Lung (tissue), 12 donors: Measurements from ENCODE around the gene RAI1. TPM values are rescaled to one million over a fixed set of nuclear protein-coding genes. Genes with fewer than 3 reads are reported as not detected.

Experiments
- ATAC-seq: fragments of 200-7000 bp; cut with Tn5 transposase; one replicate; pipeline ENCODE4 v1.9.1; 2020; ENCODE audit warnings: moderate number of reproducible peaks; ENCODE audit not compliant: insufficient read depth, low FRiP score
- DNase-seq, 3 donors: peaks; one replicate each; pipeline ENCODE4 v3.0.0-alpha.2; 2013 to 2017
- H3K27ac ChIP-seq, 2 donors: one replicate each; pipeline ENCODE4 v1.5.1; 2013; ENCODE audit warnings: mild to moderate bottlenecking in 2 of 2, moderate library complexity in 2 of 2, control low read depth in 1 of 2, inconsistent platforms in 1 of 2, low read depth in 1 of 2, low read length in 1 of 2
- H3K27me3 ChIP-seq, 3 donors: one replicate each; pipeline ENCODE4 v1.5.1; 2013; ENCODE audit warnings: low read length in 2 of 3; ENCODE audit not compliant: control insufficient read depth in 3 of 3, insufficient read depth in 3 of 3
- H3K36me3 ChIP-seq, 4 donors: one replicate each; pipeline ENCODE4 v1.5.1; 2013; ENCODE audit warnings: low read length in 4 of 4, mild to moderate bottlenecking in 1 of 4, moderate library complexity in 1 of 4; ENCODE audit not compliant: control insufficient read depth in 4 of 4, insufficient read depth in 4 of 4
- H3K4me1 ChIP-seq, 5 donors: one replicate each; pipeline ENCODE4 v1.5.1; 2013; ENCODE audit warnings: low read length in 5 of 5, mild to moderate bottlenecking in 2 of 5, moderate library complexity in 1 of 5; ENCODE audit not compliant: control insufficient read depth in 5 of 5, insufficient read depth in 5 of 5
- H3K4me3 ChIP-seq: one replicate; pipeline ENCODE4 v1.5.1; 2013; ENCODE audit warnings: mild to moderate bottlenecking, control low read depth, moderate library complexity
- H3K9ac ChIP-seq, 2 donors: one replicate each; pipeline ENCODE4 v1.5.1; 2013; ENCODE audit warnings: low read length in 2 of 2, control low read depth in 1 of 2; ENCODE audit not compliant: insufficient read depth in 1 of 2
- H3K9me3 ChIP-seq, 4 donors: one replicate each; pipeline ENCODE4 v1.5.1; 2013; ENCODE audit warnings: low read length in 3 of 4, mild to moderate bottlenecking in 1 of 4, moderate library complexity in 1 of 4; ENCODE audit not compliant: control insufficient read depth in 4 of 4, insufficient read depth in 3 of 4
- CTCF ChIP-seq: IDR thresholded peaks from 2 replicates; pipeline ENCODE4 v1.5.1; 2012; ENCODE audit warnings: mild to moderate bottlenecking; ENCODE audit errors: control extremely low read depth, extremely low read depth
- WGBS, 2 donors: extraction: QIAGEN DNeasy Blood & Tissue Kit; methylation state at CpG; one replicate each; pipeline ENCODE4 v1.1.7; 2013; 5-methylcytosine and 5-hydroxymethylcytosine counted together
- polyA plus RNA-seq, 2 donors: library from polyadenylated mRNA; stranded (reverse); fragments of 200-250 nt; gene quantifications; one replicate each; pipeline ENCODE4 v1.2.1, GENCODE V29; 2013
- total RNA-seq, 2 donors: library from RNA; depleted of rRNA in 1 of 2; stranded (reverse); fragments of >200 nt in 1 of 2; gene quantifications; one replicate each; pipeline ENCODE4 v1.2.1, GENCODE V29; 2014 to 2021
- donor health status: control.
- donor health status: control.
- donor health status: Bipolar disorder and iron deficiency.
- donor health status: healthy.
- donor health status: DM: yes; HTN: yes; CAD: no.

Gene RAI1
- total and polyA plus RNA-seq, 4 donors = 14.5 to 44.4 (median 28.3) TPM

- Histone ChIP-seq H3K4me1 (peaks cover 7 to 38% (median 28%) of the 10 kb centered on the region in 5 donors), H3K27me3 (no peaks in the 10 kb centered on the region), H3K4me3 (no peak overlapping the region), H3K36me3 (peaks cover 0 to 17% (median 0%) of the 10 kb centered on the region in 4 donors), H3K9me3 (no peaks in the 10 kb centered on the region), H3K27ac (peak overlapping the region in 1 of 2 donors; percentile 60), H3K9ac (no peak overlapping the region)
- WGBS, 2 donors = 80 to 86% methylated on average over 13 of the region's 13 CpGs
- DNase-seq = no peak
- ATAC-seq = no peak
- no peak for TF ChIP-seq CTCF
Measured at GRCh38 chr17:17845046-17845775, 164.0 kb downstream of the RAI1 start.

- DNase-seq (no peak), ATAC-seq (no peak)
- H3K36me3 ChIP-seq = peaks cover 0 to 17% (median 3%) of the 10 kb centered on the region in 4 donors
- no peaks in the 10 kb centered on the region for H3K9me3 ChIP-seq
- no peaks in the 10 kb centered on the region for H3K27me3 ChIP-seq
- peaks cover 4 to 35% (median 28%) of the 10 kb centered on the region in 5 donors for H3K4me1 ChIP-seq
- TF ChIP-seq CTCF = no peak
- H3K4me3 ChIP-seq = no peak overlapping the region
- H3K27ac ChIP-seq = no peak overlapping the region
- no peak overlapping the region for H3K9ac ChIP-seq
- 88 to 90% methylated on average over 8 of the region's 8 CpGs for WGBS, 2 donors
Measured at GRCh38 chr17:17846003-17846402, 164.7 kb downstream of the RAI1 start.

- Histone ChIP-seq H3K27ac (peak overlapping the region in 1 of 2 donors; percentile 9), H3K4me1 (peaks cover 2 to 32% (median 30%) of the 10 kb centered on the region in 5 donors), H3K36me3 (peaks cover 0 to 17% (median 3%) of the 10 kb centered on the region in 4 donors), H3K9ac (no peak overlapping the region), H3K4me3 (no peak overlapping the region), H3K27me3 (no peaks in the 10 kb centered on the region), H3K9me3 (no peaks in the 10 kb centered on the region)
- 96 to 99% methylated on average over 8 of the region's 8 CpGs for whole genome bisulfite sequencing, 2 donors
- no peak for TF ChIP-seq CTCF
- DNase-seq (no peak), ATAC-seq (no peak)
Measured at GRCh38 chr17:17846645-17847044, 165.4 kb downstream of the RAI1 start.
